ENCODE results near the gene NPEPL1.

NPEPL1 gene

DNA sequence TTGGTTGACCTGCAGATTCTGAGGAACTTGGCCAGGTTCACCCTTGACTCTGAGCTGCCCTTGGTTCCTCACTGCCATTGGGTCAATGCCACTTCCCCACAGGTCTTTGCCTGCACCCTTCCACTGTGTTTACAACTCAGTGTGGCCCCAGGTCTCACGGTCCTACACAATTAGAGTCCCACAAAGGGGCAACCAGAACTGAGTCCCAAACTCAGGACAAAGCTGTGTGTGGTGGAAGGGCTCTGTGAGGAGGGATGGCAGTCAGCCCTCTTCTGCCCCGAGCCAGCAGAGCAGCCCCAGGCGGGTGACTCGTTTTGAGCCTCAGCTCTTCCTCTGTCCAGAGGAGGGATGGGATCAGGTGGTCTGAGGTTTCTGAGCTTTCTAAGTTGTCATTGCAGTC lies 69.5 kb downstream of the NPEPL1 start:
- no peaks in the 10 kb centered on the region for H3K36me3 ChIP-seq (ENCODE audit: insufficient read depth, insufficient read length, low read length)
- no peak overlapping the region for H3K9ac ChIP-seq (ENCODE audit: insufficient read length, low read depth)
- no peaks in the 10 kb centered on the region for H3K4me1 ChIP-seq (ENCODE audit: insufficient read depth, insufficient read length)
- peaks cover 5% of the 10 kb centered on the region; the same call in 1 of the 2 replicates for H3K9me3 ChIP-seq (ENCODE audit: insufficient read depth, low read length)
- DNase-seq (ENCODE audit: low read depth, low spot score): no peak
- H3K27me3 ChIP-seq (ENCODE audit: insufficient read depth, insufficient read length): peaks cover 37% of the 10 kb centered on the region
- TF ChIP-seq ZNF274 (IDR thresholded peaks at IDR 0.05; ENCODE audit: low read depth, low read length): no peak
- TF ChIP-seq SUZ12 (IDR thresholded peaks at IDR 0.05; ENCODE audit: extremely low read depth, insufficient read depth, insufficient read length): no peak
- no peak for TF ChIP-seq YY1 (IDR thresholded peaks at IDR 0.05; ENCODE audit: insufficient read depth, insufficient read length)
- H3K4me3 ChIP-seq (ENCODE audit: insufficient read length, low read depth): no peak overlapping the region

DNA sequence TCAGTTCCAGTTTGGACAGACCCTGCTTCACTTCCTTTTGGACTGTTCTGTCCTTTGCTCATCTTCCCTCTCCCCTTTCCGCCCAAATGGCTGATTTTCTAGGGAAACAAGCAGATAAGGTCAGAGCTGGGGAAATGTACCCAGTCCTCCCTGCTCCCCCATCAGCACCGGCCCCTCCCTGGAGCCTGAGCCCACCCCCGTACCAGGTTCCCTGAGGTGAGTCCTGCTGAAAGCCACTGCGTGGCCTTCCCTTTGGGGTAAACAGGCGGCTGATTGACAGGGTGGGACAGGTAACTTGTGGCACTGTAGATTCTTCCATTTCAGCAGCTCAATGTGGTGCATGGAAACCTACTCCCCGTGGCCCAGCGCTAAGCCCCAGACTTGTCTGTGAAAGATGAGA lies 70.5 kb downstream of the NPEPL1 start:
- H3K27me3 ChIP-seq (ENCODE audit: insufficient read depth, insufficient read length): peaks cover 29% of the 10 kb centered on the region
- no peaks in the 10 kb centered on the region for H3K36me3 ChIP-seq (ENCODE audit: insufficient read depth, insufficient read length, low read length)
- no peak overlapping the region for H3K4me3 ChIP-seq (ENCODE audit: insufficient read length, low read depth)
- peaks cover 5% of the 10 kb centered on the region; the same call in 1 of the 2 replicates for H3K9me3 ChIP-seq (ENCODE audit: insufficient read depth, low read length)
- H3K4me1 ChIP-seq (ENCODE audit: insufficient read depth, insufficient read length): no peaks in the 10 kb centered on the region
- no peak overlapping the region for H3K9ac ChIP-seq (ENCODE audit: insufficient read length, low read depth)
- DNase-seq (ENCODE audit: low read depth, low spot score): no peak
- TF ChIP-seq ZNF274 (IDR thresholded peaks at IDR 0.05; ENCODE audit: low read depth, low read length): no peak
- TF ChIP-seq SUZ12 (IDR thresholded peaks at IDR 0.05; ENCODE audit: extremely low read depth, insufficient read depth, insufficient read length): no peak
- no peak for TF ChIP-seq YY1 (IDR thresholded peaks at IDR 0.05; ENCODE audit: insufficient read depth, insufficient read length)
